ENCODE results near the gene MN1. TPM values are rescaled to one million over a fixed set of nuclear protein-coding genes. Genes with fewer than 3 reads are reported as not detected.

The MN1 gene
- total RNA-seq, 4 donors from 2014 or later, result 2.0 to 9.7 (median 8.2) TPM

- intact Hi-C loops (cut with DNase I; ENCODE audit: low total_unique reads), result no loop called here
- TF ChIP-seq, protein P1, sequence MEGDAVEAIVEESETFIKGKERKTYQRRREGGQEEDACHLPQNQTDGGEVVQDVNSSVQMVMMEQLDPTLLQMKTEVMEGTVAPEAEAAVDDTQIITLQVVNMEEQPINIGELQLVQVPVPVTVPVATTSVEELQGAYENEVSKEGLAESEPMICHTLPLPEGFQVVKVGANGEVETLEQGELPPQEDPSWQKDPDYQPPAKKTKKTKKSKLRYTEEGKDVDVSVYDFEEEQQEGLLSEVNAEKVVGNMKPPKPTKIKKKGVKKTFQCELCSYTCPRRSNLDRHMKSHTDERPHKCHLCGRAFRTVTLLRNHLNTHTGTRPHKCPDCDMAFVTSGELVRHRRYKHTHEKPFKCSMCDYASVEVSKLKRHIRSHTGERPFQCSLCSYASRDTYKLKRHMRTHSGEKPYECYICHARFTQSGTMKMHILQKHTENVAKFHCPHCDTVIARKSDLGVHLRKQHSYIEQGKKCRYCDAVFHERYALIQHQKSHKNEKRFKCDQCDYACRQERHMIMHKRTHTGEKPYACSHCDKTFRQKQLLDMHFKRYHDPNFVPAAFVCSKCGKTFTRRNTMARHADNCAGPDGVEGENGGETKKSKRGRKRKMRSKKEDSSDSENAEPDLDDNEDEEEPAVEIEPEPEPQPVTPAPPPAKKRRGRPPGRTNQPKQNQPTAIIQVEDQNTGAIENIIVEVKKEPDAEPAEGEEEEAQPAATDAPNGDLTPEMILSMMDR (IDR thresholded peaks at IDR 0.05), result no peak
- TF ChIP-seq POLR2A (IDR thresholded peaks at IDR 0.05), result no peak
- H3K4me1 ChIP-seq, result no peaks in the 10 kb centered on the region
These were observed 32.5 kb downstream of the MN1 start for GRCh38 chr22:27769012-27769411.

DNA sequence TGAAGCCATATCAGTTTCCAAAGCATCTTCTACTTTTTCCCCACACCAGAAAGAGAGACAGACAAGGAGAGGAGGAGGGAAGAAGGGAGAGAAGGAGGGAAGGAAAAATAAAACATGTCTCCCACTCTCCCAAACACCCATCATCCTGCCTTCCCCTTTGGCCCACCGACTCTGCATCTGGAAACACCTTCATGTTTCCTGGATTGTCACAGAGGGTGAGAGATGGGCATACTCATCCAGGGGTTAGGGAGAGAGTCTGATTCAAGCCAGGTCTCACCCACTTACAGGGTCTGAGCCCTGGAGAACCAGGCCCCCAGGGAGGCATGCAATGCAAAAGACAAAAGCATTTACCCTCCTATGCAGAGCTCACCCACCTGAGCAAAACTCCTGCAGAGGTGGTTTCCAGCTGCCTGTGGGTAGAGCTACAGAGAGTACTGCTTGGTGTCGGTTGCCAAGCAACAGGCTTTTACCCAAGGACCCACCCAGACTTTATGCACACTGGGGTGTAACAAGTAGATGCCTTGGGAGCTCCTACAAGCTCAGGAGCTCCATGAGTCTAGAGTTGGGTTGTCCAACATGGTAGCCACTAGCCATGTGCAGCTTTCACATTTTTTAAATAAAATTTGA, 33.4 kb downstream of the MN1 start:
- Histone ChIP-seq H3K27me3 (no peaks in the 10 kb centered on the region), H3K4me1 (no peaks in the 10 kb centered on the region), H3K9me3 (no peaks in the 10 kb centered on the region), H3K4me3 (no peak overlapping the region), H3K36me3 (no peaks in the 10 kb centered on the region), H3K27ac (no peak overlapping the region)
- no peak for DNase-seq
- no peak for TF ChIP-seq POLR2A (IDR thresholded peaks at IDR 0.05)
- intact Hi-C loops (cut with DNase I; ENCODE audit: low total_unique reads), result no loop called here

More at GRCh38 chr22:27769012-27769411, 32.5 kb downstream of the MN1 start:
- Histone ChIP-seq H3K27ac (no peak overlapping the region), H3K27me3 (no peaks in the 10 kb centered on the region), H3K9me3 (no peaks in the 10 kb centered on the region), H3K4me3 (no peak overlapping the region), H3K36me3 (no peaks in the 10 kb centered on the region)
- no peak for DNase-seq

- no peaks in the 10 kb centered on the region for H3K36me3 ChIP-seq
- intact Hi-C loops (cut with DNase I; ENCODE audit: low total_unique reads), result no loop called here
- no peaks in the 10 kb centered on the region for H3K4me1 ChIP-seq
- no peak overlapping the region for H3K27ac ChIP-seq
- H3K4me3 ChIP-seq, result no peak overlapping the region
- DNase-seq, result no peak
- H3K9me3 ChIP-seq, result no peaks in the 10 kb centered on the region
- TF ChIP-seq, protein P1 (IDR thresholded peaks at IDR 0.05), result no peak
- TF ChIP-seq POLR2A (IDR thresholded peaks at IDR 0.05), result no peak
- H3K27me3 ChIP-seq, result no peaks in the 10 kb centered on the region
These were observed 34.9 kb downstream of the MN1 start for GRCh38 chr22:27766679-27767078.

DNA sequence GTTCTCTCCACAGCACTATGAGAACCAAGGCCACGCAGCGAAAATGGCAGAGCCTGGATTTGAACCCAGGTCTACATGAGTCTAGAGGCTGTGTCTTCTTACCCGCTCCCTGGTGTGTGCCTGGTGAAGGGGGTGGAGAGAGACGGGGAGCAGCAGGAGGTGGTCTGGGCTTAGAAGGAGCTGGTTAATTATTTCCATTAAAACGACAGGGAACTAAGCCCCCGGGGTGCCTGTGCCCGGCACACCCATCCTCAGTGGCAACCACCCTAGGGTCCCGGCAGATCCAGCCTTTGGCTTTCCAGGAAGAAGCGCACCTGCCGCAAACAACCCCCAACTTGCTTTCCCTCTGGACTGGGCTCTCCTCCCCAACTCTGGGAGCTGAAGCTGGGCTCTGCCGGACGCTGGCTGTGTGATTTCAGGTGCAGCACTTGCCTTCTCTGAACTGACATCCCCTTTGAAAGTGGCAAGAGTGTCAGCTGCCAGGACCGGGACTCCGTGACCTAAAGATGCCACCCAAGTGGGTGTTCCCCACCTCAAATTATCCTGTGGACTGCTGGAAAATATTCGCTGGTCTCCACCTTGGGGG, 35.8 kb downstream of the MN1 start:
- Histone ChIP-seq H3K27ac (no peak overlapping the region), H3K27me3 (no peaks in the 10 kb centered on the region), H3K4me3 (no peak overlapping the region), H3K4me1 (no peaks in the 10 kb centered on the region), H3K36me3 (no peaks in the 10 kb centered on the region), H3K9me3 (no peaks in the 10 kb centered on the region)
- no peak for DNase-seq
- TF ChIP-seq, protein P1 (IDR thresholded peaks at IDR 0.05), result no peak
- TF ChIP-seq POLR2A (IDR thresholded peaks at IDR 0.05), result no peak
- intact Hi-C loops (cut with DNase I; ENCODE audit: low total_unique reads), result no loop called here

DNA sequence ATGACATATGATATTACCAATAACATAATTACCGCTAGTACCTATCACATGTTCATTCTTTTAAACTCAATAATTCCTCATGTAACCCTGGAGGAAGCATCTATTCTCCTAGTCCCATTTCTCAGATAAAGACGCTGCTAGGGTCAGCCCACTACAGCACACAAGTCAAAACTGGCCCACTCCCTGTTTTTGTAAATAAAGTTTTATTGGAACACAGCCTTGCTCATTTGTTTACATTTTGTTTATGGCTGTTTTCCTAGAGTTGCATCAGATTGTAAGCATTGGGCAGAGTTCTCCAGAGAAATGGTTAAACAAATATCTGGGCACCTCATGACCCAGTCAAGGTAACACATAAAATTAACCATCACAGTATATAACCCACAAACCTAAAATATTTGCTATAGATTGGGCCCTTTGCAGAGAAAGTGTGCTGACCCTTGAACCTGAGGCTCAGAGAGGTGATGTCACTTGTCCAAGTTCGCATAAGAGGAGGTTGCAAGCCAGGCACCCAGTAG, 36.8 kb downstream of the MN1 start:
- Histone ChIP-seq H3K4me1 (no peaks in the 10 kb centered on the region), H3K27ac (no peak overlapping the region), H3K27me3 (no peaks in the 10 kb centered on the region), H3K9me3 (no peaks in the 10 kb centered on the region), H3K36me3 (no peaks in the 10 kb centered on the region), H3K4me3 (no peak overlapping the region)
- TF ChIP-seq, protein P1 (IDR thresholded peaks at IDR 0.05), result no peak
- TF ChIP-seq POLR2A (IDR thresholded peaks at IDR 0.05), result no peak
- no peak for DNase-seq
- intact Hi-C loops (cut with DNase I; ENCODE audit: low total_unique reads), result no loop called here

Data from uterus (tissue), 4 donors.